B cell (primary cell): ENCODE results near the gene IL12RB1. TPM values are rescaled to one million over a fixed set of nuclear protein-coding genes. Genes with fewer than 3 reads are reported as not detected.

Source experiments
- ATAC-seq: fragments of 200-7000 bp; cut with Tn5 transposase; one replicate; pipeline ENCODE4 v1.10.0; 2021; ENCODE audit warnings: low read depth, mild to moderate bottlenecking, moderate number of reproducible peaks, moderate library complexity
- CTCF ChIA-PET: fragments of 350-600 bp; sonication (Branson Sonifier 250); formaldehyde crosslinking; loops from one replicate; lab custom pipeline; 2021; ENCODE audit warnings: antibody characterized with exemption, inconsistent platforms; lab: Charles Lee
- POLR2A ChIA-PET: fragments of 350-600 bp; sonication (Branson Sonifier 250); formaldehyde crosslinking; loops from one replicate; lab custom pipeline; 2021; ENCODE audit warnings: antibody characterized with exemption; lab: Charles Lee
- DNase-seq: peaks from one replicate; pipeline ENCODE4 v3.0.0; 2013
- H2AFZ ChIP-seq: 2 replicates; pipeline ENCODE4 v1.6.1; 2012; ENCODE audit warnings: mild to moderate bottlenecking, low read depth, low read length; ENCODE audit not compliant: insufficient read depth, poor library complexity, severe bottlenecking
- H3K27ac ChIP-seq, 2 donors: 1 replicate in 1 of 2; 2 replicates in 1 of 2; pipeline ENCODE4 v1.5.1; 2012 to 2013; ENCODE audit warnings: low read length in 2 of 2, mild to moderate bottlenecking in 2 of 2, moderate library complexity in 1 of 2
- H3K27me3 ChIP-seq, 4 experiments: fragments of 200-600 bp in 1 of 4; sonication (generic) in 1 of 4; replicated peaks in 1 of 4; 1 replicate in 2 of 4; 2 replicates in 2 of 4; pipeline versions ENCODE4 v1.6.1 to v1.7.0; 2013 to 2016; ENCODE audit warnings: low read length in 3 of 4, mild to moderate bottlenecking in 2 of 4, mixed read lengths in 1 of 4, moderate library complexity in 1 of 4; ENCODE audit not compliant: insufficient read depth in 4 of 4, control insufficient read depth in 3 of 4; ENCODE audit errors: control extremely low read depth in 1 of 4
- H3K36me3 ChIP-seq, 2 experiments: replicated peaks in 1 of 2; 1 replicate in 1 of 2; 2 replicates in 1 of 2; pipeline versions ENCODE4 v1.6.1 to v1.7.1; 2013; ENCODE audit warnings: low read length in 1 of 2; ENCODE audit not compliant: insufficient read depth in 2 of 2, control insufficient read depth in 1 of 2; ENCODE audit errors: control extremely low read depth in 1 of 2, extremely low read depth in 1 of 2
- H3K4me1 ChIP-seq, 2 donors: fragments of 200-600 bp in 1 of 2; sonication (generic) in 1 of 2; 1 replicate in 1 of 2; 2 replicates in 1 of 2; pipeline versions ENCODE4 v1.5.1 to v1.6.1; 2013 to 2017; ENCODE audit warnings: low read length in 2 of 2; ENCODE audit not compliant: control insufficient read depth in 2 of 2, insufficient read depth in 2 of 2
- H3K4me2 ChIP-seq: replicated peaks from 2 replicates; pipeline ENCODE3; 2012; ENCODE audit warnings: mild to moderate bottlenecking, low read depth, low read length; ENCODE audit not compliant: poor library complexity, severe bottlenecking
- H3K4me3 ChIP-seq, 5 experiments: fragments of 200-600 bp in 1 of 5; sonication (generic) in 1 of 5; 1 replicate in 3 of 5; 2 replicates in 2 of 5; pipeline versions ENCODE4 v1.5.1 to v1.7.0; 2011 to 2016; ENCODE audit warnings: low read length in 4 of 5, mild to moderate bottlenecking in 4 of 5, low read depth in 2 of 5, control low read depth in 1 of 5, moderate library complexity in 1 of 5; ENCODE audit not compliant: insufficient read depth in 1 of 5; ENCODE audit errors: control extremely low read depth in 1 of 5, extremely low read depth in 1 of 5
- H3K79me2 ChIP-seq: fragments of 200-600 bp; sonication (generic); one replicate; pipeline ENCODE4 v1.6.0; 2016; ENCODE audit warnings: low read length; ENCODE audit not compliant: control insufficient read depth, insufficient read depth
- H3K9ac ChIP-seq: fragments of 200-600 bp; sonication (generic); 2 replicates; pipeline ENCODE4 v1.6.1; 2017; ENCODE audit warnings: mild to moderate bottlenecking, low read length, moderate library complexity
- H3K9me3 ChIP-seq, 3 donors: one replicate each; pipeline versions ENCODE4 v1.6.1 to v1.7.1; 2013; ENCODE audit warnings: low read length in 2 of 3; ENCODE audit not compliant: control insufficient read depth in 2 of 3, insufficient read depth in 1 of 3; ENCODE audit errors: control extremely low read depth in 1 of 3
- H4K20me1 ChIP-seq: 2 replicates; pipeline ENCODE4 v1.6.0; 2012; ENCODE audit warnings: mild to moderate bottlenecking, low read length; ENCODE audit not compliant: insufficient read depth, control insufficient read depth, poor library complexity, severe bottlenecking
- H3K27ac Mint-ChIP-seq: one replicate; pipeline ENCODE4 v1.8.0; 2021; ENCODE audit warnings: mixed read lengths
- H3K27me3 Mint-ChIP-seq: one replicate; pipeline ENCODE4 v1.8.0; 2021; ENCODE audit warnings: mixed read lengths
- H3K4me1 Mint-ChIP-seq: one replicate; pipeline ENCODE4 v1.8.0; 2021; ENCODE audit warnings: mixed read lengths
- H3K4me3 Mint-ChIP-seq: one replicate; pipeline ENCODE4 v1.8.0; 2021; ENCODE audit warnings: mixed read lengths
- H3K9me3 Mint-ChIP-seq: one replicate; pipeline ENCODE4 v1.8.0; 2022; ENCODE audit warnings: mixed read lengths; ENCODE audit not compliant: insufficient read depth
- CTCF ChIP-seq: fragments of 200-600 bp; IDR thresholded peaks from one replicate; pipeline ENCODE4 v1.8.0; 2022; ENCODE audit warnings: antibody characterized with exemption, mild to moderate bottlenecking
- EZH2 ChIP-seq: IDR thresholded peaks from 2 replicates; pipeline ENCODE4 v1.6.1; 2012; ENCODE audit warnings: borderline replicate concordance, low read depth, mild to moderate bottlenecking, moderate library complexity, low read length; ENCODE audit not compliant: insufficient read depth, poor library complexity, severe bottlenecking
- WGBS: methylation state at CpG from one replicate; pipeline ENCODE4 v1.1.5; 2013; ENCODE audit warnings: missing lambda C conversion rate; ENCODE audit not compliant: insufficient coverage; 5-methylcytosine and 5-hydroxymethylcytosine counted together
- intact Hi-C: fragments of 100-400 bp; cut with micrococcal nuclease; formaldehyde crosslinking; loops from one replicate; pipeline ENCODE4 v1.10.0; 2022
- polyA plus RNA-seq: library from polyadenylated mRNA; depleted of rRNA; stranded (reverse); fragments of >200 nt; gene quantifications from 2 replicates; pipeline ENCODE4 v1.2.3, GENCODE V29; 2012
- total RNA-seq, 2 donors: library from RNA; stranded (reverse); fragments of 120-200 nt in 1 of 2; gene quantifications; 1 replicate in 1 of 2; 2 replicates in 1 of 2; pipeline versions ENCODE4 v1.2.3 to v1.2.4, GENCODE V29; 2013 to 2022

The IL12RB1 gene
- total and polyA plus RNA-seq, 2 donors (not counting 1 experiment from before 2014, with no cell fraction given): 18.8 to 24.5 TPM

GRCh38 chr19:18053576-18054219 is 33.0 kb downstream of the IL12RB1 start:
- no peak for DNase-seq
- H3K79me2 ChIP-seq: no peaks in the 10 kb centered on the region
- no peak overlapping the region for H3K4me3 ChIP-seq
- Mint-ChIP-seq H3K4me3 (no peak overlapping the region), H3K27ac (peak overlapping the region; percentile 76), H3K27me3 (no peaks in the 10 kb centered on the region), H3K9me3 (no peaks in the 10 kb centered on the region), H3K4me1 (peaks cover 24% of the 10 kb centered on the region)
- ChIA-PET POLR2A (interaction anchor here (0.7 to 1.2 kb wide), 4 partner anchors 12 to 46 kb away, joined by 5 to 9 read pairs (median 8); partner anchors contain the start of gene ARRDC2), CTCF (interaction anchor here (0.6 to 1.6 kb wide), 2 partner anchors 47 to 249 kb away, joined by 3 to 8 read pairs; partner anchors contain the start of gene ARRDC2)
- no peak overlapping the region for H3K27ac ChIP-seq
- no peaks in the 10 kb centered on the region for H3K36me3 ChIP-seq
- WGBS: 64% methylated on average over 3 of the region's 9 CpGs
- no peaks in the 10 kb centered on the region for H4K20me1 ChIP-seq
- no peak for TF ChIP-seq EZH2
- no peak for TF ChIP-seq CTCF
- no peaks in the 10 kb centered on the region for H3K27me3 ChIP-seq
- no peak for ATAC-seq
- no peak overlapping the region for H3K9ac ChIP-seq
- H3K4me1 ChIP-seq: peaks cover 10 to 13% of the 10 kb centered on the region in 2 donors
- no peak overlapping the region for H3K4me2 ChIP-seq
- H3K9me3 ChIP-seq: peaks cover 0 to 7% (median 0%) of the 10 kb centered on the region in 3 donors
- intact Hi-C loops: no loop called here
- no peak overlapping the region for H2AFZ ChIP-seq

GRCh38 chr19:18051887-18052286 is 34.8 kb downstream of the IL12RB1 start:
- Mint-ChIP-seq H3K4me1 (peaks cover 16% of the 10 kb centered on the region), H3K27ac (no peak overlapping the region), H3K9me3 (no peaks in the 10 kb centered on the region), H3K4me3 (no peak overlapping the region), H3K27me3 (no peaks in the 10 kb centered on the region)
- intact Hi-C loops: no loop called here
- H3K36me3 ChIP-seq: no peaks in the 10 kb centered on the region
- ATAC-seq (no peak), DNase-seq (no peak)
- WGBS: 53% methylated on average over 22 of the region's 31 CpGs
- H3K4me1 ChIP-seq: peaks cover 0 to 3% of the 10 kb centered on the region in 2 donors
- no peaks in the 10 kb centered on the region for H3K79me2 ChIP-seq
- TF ChIP-seq EZH2: no peak
- no peak for TF ChIP-seq CTCF
- no peaks in the 10 kb centered on the region for H4K20me1 ChIP-seq
- CTCF ChIA-PET: interaction anchor here (0.8 to 1.4 kb wide), 2 partner anchors 28 to 45 kb away, joined by 3 to 11 read pairs; partner anchors contain the start of gene ARRDC2
- H3K9ac ChIP-seq: no peak overlapping the region
- no peak overlapping the region for H3K27ac ChIP-seq
- no peaks in the 10 kb centered on the region for H3K27me3 ChIP-seq
- H3K4me3 ChIP-seq: no peak overlapping the region
- H2AFZ ChIP-seq: no peak overlapping the region
- H3K9me3 ChIP-seq: no peaks in the 10 kb centered on the region
- POLR2A ChIA-PET: interaction anchor here (0.6 to 0.7 kb wide), 3 partner anchors 32 to 47 kb away, joined by 3 to 5 read pairs (median 3); no protein-coding TSS in a partner anchor
- no peak overlapping the region for H3K4me2 ChIP-seq
